Measurements from ENCODE around the gene BCL2L1.

The BCL2L1 gene

DNA sequence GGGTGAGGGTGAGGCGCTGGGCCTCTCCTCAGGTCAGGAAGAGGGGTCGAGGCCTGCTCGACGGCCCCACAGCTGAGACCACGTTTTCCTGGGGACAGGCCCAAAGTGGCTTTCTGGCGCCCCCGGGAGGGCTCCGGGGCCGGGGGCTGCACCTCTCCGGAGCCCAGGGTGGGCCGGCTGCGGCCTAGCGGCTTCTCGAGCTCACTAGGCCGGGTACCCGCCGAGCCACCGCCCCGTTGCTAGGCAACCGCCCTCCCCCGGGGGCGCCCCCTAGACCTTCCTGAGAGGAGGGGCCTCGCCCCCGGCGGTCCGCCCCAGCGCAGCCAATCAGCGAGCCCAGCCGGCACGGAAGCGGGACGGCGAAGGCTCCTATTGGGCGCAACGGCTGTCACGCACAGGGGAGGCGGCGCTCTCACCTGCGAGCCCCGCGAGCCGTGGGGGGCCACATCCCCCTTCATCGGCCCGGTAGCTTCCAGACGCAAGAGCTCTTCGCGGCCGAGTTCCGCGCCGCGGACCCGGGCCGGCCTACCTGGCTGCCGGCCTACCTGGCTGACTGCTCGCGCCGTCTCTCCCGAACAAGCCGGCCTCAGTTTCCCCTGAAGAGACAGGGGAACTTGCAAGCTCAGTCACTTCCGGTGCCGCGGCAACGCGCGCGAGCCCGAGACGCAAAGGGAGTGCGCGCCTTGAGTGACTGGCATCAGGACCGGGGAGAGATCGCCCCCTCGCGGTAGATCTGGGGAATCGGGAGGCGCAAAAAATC is 831 bp upstream of the BCL2L1 start:
- peak; percentile 96 for DNase-seq (ENCODE audit: low read depth)

DNA sequence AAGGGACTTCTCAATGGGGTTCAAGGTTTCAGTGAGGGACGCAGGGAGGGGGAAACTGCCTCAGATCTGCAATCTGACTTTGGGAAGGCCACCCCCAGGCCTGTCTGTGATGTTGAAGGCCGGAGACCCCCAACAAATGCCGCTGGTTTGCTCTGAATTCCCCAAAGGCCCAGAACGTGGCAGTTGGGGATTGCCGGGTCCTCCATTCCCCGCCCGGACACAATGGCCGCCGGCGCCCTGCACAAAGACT is 326 bp upstream of the BCL2L1 start:
- no peak for DNase-seq (ENCODE audit: low read depth)

GRCh38 chr20:31721408-31722256 is 1.0 kb downstream of the BCL2L1 start:
- DNase-seq (ENCODE audit: low read depth): no peak

- DNase-seq (ENCODE audit: low read depth): no peak
Measured at GRCh38 chr20:31720486-31721407, 1.9 kb downstream of the BCL2L1 start.

GRCh38 chr20:31719644-31720485 is 2.8 kb downstream of the BCL2L1 start:
- no peak for DNase-seq (ENCODE audit: low read depth)

- DNase-seq (ENCODE audit: low read depth): no peak
Measured at GRCh38 chr20:31718952-31719643, 3.6 kb downstream of the BCL2L1 start.

DNA sequence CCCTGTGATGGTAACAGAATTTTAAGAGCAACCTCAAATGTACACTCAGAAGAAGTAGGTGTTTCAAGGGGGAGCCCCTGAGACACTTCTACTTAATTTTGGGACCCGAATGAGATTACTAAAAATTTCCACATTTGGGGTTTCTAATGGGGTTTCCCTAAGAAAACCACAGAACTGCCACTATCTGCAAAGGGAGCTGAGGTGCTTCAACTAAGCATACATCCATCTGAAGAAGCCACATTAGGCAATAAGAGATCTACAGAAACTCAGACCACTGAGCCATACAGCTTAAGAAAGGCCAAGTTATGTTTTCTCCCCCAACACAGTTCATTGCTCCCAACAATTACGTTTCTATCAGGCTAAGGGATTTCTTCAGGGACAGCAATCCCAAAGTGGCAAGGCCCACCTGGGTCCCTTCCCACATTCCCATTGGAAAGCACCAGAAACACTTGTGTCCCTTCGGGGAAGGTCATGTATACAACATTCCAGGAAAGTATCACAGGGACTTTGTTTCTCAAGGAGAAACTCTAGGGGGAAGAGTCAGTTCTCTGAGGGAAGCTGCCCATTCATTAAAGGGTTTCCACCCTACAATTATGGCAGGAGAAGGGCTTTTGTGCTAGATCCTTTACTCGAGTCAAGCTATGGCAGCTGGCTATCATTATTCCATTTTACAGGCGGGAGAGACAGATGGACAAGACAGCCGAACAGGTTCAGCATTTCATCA is 5.0 kb downstream of the BCL2L1 start:
- no peak for DNase-seq (ENCODE audit: low read depth)

DNA sequence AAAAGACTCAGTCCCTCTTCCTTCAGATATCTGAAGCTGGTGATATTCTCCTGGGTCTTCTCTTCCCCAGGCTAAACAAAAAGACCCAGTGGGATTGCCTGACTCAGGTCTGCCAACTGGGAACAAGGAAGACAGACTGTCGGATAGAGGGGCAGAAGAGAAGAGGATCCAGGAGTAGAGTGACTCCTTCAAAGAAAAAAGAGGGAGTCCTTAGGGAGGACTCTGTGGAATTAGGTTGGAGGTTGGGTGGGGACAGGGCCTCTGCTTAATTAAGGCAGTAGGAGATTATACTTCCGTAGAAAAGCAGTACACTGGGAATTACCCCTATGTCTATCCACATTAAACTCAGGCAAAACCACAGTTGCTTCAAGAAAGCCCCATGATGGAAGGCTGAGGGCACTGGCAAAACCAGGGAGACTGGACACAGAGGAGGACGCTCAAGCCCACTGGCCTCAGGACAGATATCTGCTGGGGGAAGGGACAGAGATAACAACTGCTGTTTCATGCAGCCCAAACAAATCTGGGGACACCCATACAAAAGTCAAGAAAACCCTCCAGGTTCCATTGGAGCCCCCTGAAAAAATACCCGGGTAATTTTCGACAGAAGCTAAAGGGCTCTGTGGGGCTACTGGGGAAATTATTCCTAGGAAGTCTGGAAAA is 5.7 kb downstream of the BCL2L1 start:
- no peak for DNase-seq (ENCODE audit: low read depth)

DNA sequence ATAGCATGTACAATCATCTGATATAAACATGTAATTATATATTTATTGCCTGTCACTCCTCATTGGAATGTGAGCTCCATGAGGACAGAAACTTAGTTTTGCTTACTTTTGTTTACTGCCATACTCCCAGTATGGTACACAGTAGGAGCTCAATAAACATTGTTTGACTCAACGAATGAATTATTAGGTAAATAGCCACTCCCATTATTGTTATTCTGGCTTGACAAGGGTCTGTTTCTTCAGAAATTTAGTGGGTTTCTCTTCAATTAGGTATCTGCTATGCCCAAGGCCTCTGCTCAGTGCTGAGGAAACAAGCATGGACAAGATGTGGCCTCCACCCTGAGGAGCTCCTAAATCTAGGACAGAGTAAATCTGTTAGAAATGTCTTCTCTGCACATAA is 6.3 kb downstream of the BCL2L1 start:
- DNase-seq (ENCODE audit: low read depth): no peak

GRCh38 chr20:31715766-31716165 is 6.9 kb downstream of the BCL2L1 start:
- no peak for DNase-seq (ENCODE audit: low read depth)

GRCh38 chr20:31713312-31714273 is 9.1 kb downstream of the BCL2L1 start:
- DNase-seq (ENCODE audit: low read depth): peak; percentile 71

DNA sequence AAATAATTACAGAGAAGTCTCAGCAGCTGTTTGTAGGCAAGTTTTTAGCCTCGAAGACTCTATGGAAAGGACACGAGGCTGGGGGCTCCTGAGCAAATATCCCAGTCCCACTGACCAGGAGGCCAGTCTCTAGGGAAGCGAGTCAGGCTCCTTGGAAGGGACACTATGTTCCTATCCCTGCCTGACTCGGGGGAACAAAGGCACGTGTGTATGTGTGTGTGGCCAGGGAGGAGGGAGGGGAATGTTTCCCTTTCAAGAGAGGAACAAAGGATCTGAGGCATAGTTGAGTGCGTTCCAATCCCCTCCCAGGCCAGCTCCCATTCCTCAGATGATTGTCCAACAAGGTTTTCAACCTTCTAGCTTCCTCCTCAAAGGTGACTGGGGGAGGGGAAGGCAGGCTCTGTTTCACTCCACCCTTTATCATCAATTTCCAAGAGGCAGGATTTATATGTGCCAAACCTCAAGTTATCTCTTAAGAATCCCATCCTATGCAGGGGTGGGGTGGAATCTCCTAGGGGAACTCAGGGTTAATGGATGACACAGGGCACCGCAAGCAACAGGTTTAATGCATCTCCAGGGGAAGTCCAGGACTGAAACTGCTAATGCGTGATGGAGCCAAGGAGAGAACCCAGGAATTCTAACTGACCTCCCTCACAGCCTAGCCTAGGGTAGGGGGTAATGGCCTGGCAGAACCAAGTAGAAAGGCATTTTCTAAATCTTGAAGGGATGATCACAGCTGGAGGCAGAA is 9.9 kb downstream of the BCL2L1 start:
- DNase-seq (ENCODE audit: low read depth): peak; percentile 78

- DNase-seq (ENCODE audit: low read depth): no peak
Measured at GRCh38 chr20:31712112-31712553, 10.5 kb downstream of the BCL2L1 start.

GRCh38 chr20:31711179-31712111 is 11.2 kb downstream of the BCL2L1 start:
- DNase-seq (ENCODE audit: low read depth): no peak

DNA sequence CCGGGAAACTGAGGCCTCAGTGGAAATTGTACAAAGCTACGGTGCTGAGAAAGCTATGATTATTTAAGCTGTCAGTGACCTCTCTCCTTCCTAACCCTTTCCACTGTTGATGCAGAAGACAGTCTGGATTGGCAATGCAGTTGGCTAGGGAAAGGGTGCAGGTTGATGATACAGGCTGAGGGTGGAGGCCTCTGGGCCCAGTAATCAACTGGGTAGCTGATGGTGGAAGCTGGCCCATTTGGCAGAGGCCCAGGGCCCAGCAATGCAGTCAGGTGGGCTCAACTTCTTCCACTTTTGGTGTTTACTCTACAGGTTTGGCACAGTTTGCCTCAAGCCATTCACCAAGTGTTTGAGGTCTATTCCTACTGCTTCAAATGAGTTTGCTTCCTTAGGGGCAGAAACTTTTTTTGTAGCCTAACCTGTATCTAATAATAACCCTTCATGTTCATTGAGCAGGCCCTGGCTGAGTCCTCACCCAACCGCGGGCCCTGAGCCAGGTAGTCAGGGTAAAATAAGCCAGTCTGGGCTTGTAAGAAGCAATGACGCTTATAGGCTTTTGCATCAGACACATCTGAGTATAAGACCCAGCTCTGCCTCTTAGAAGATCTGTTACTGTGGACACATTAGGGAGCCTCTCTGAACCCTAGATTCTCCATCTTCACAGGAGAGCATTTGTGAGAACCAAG is 12.1 kb downstream of the BCL2L1 start:
- no peak for DNase-seq (ENCODE audit: low read depth)

- DNase-seq (ENCODE audit: low read depth): no peak
Measured at GRCh38 chr20:31709939-31710338, 12.7 kb downstream of the BCL2L1 start.

Measured in amniotic epithelial cell (primary cell).